ENCODE data around the gene MYRF. TPM values are rescaled to one million over a fixed set of nuclear protein-coding genes. Genes with fewer than 3 reads are reported as not detected.

MYRF gene
- total and polyA plus RNA-seq, 4 donors, result 11.9 to 41.2 (median 25.2) TPM

GRCh38 chr11:61714316-61714715, 38.1 kb upstream of the MYRF start:
- Histone ChIP-seq H3K27ac (ENCODE audit: low read depth in 1 of 2, low read length in 1 of 2) (no peak overlapping the region), H3K36me3 (ENCODE audit: control insufficient read depth in 4 of 4, insufficient read depth in 4 of 4, low read length in 4 of 4) (no peaks in the 10 kb centered on the region), H3K9ac (ENCODE audit: insufficient read depth in 1 of 2, low read length in 2 of 2) (no peak overlapping the region), H3K4me1 (ENCODE audit: control insufficient read depth in 5 of 5, insufficient read depth in 5 of 5, low read length in 5 of 5) (peaks cover 0 to 13% (median 8%) of the 10 kb centered on the region in 5 donors), H3K4me3 (no peak overlapping the region), H3K27me3 (ENCODE audit: control insufficient read depth in 3 of 3, insufficient read depth in 3 of 3, low read length in 2 of 3) (no peaks in the 10 kb centered on the region), H3K9me3 (ENCODE audit: control insufficient read depth in 4 of 4, insufficient read depth in 3 of 4, low read length in 3 of 4) (no peaks in the 10 kb centered on the region)
- TF ChIP-seq CTCF (IDR thresholded peaks at IDR 0.05; ENCODE audit: control extremely low read depth, extremely low read depth), result no peak
- no peak for DNase-seq
- WGBS, 2 donors, result 66 to 80% methylated on average over 6 of the region's 6 CpGs
- no peak for ATAC-seq (ENCODE audit: insufficient read depth, low FRiP score)

DNA sequence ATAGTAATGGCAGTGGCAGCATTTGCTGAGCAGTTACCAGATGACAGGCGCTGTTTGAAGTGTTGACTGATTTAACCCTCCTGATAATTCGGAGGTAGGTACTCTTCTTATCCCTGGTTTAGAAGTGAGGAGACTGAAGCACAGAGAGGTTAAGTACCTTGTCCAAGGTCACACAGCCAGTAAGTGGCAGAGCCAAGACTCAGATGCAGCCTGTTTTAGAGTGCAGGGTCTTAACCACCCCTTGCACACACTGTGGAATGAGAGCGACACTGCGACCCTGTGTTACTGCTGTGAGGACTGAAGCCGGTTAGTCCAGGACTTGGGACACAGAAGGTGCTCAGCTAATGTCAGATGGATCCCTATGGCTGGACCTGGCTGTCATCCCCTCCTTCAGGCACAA, 37.5 kb upstream of the MYRF start:
- Histone ChIP-seq H3K36me3 (ENCODE audit: control insufficient read depth in 4 of 4, insufficient read depth in 4 of 4, low read length in 4 of 4) (no peaks in the 10 kb centered on the region), H3K4me1 (ENCODE audit: control insufficient read depth in 5 of 5, insufficient read depth in 5 of 5, low read length in 5 of 5) (peaks cover 0 to 17% (median 8%) of the 10 kb centered on the region in 5 donors), H3K9ac (ENCODE audit: insufficient read depth in 1 of 2, low read length in 2 of 2) (no peak overlapping the region), H3K27me3 (ENCODE audit: control insufficient read depth in 3 of 3, insufficient read depth in 3 of 3, low read length in 2 of 3) (no peaks in the 10 kb centered on the region), H3K4me3 (no peak overlapping the region), H3K27ac (ENCODE audit: low read depth in 1 of 2, low read length in 1 of 2) (no peak overlapping the region), H3K9me3 (ENCODE audit: control insufficient read depth in 4 of 4, insufficient read depth in 3 of 4, low read length in 3 of 4) (no peaks in the 10 kb centered on the region)
- ATAC-seq (ENCODE audit: insufficient read depth, low FRiP score) (no peak), DNase-seq (no peak)
- 92 to 99% methylated on average over 5 of the region's 5 CpGs for WGBS, 2 donors
- TF ChIP-seq CTCF (IDR thresholded peaks at IDR 0.05; ENCODE audit: control extremely low read depth, extremely low read depth), result no peak

- Histone ChIP-seq H3K4me1 (ENCODE audit: control insufficient read depth in 5 of 5, insufficient read depth in 5 of 5, low read length in 5 of 5) (peaks cover 0 to 17% (median 8%) of the 10 kb centered on the region in 5 donors), H3K27ac (ENCODE audit: low read depth in 1 of 2, low read length in 1 of 2) (no peak overlapping the region), H3K4me3 (no peak overlapping the region), H3K9ac (ENCODE audit: insufficient read depth in 1 of 2, low read length in 2 of 2) (no peak overlapping the region), H3K36me3 (ENCODE audit: control insufficient read depth in 4 of 4, insufficient read depth in 4 of 4, low read length in 4 of 4) (no peaks in the 10 kb centered on the region), H3K27me3 (ENCODE audit: control insufficient read depth in 3 of 3, insufficient read depth in 3 of 3, low read length in 2 of 3) (no peaks in the 10 kb centered on the region), H3K9me3 (ENCODE audit: control insufficient read depth in 4 of 4, insufficient read depth in 3 of 4, low read length in 3 of 4) (no peaks in the 10 kb centered on the region)
- ATAC-seq (ENCODE audit: insufficient read depth, low FRiP score) (no peak), DNase-seq (no peak)
- 72 to 75% methylated on average over 4 of the region's 4 CpGs for WGBS, 2 donors
- no peak for TF ChIP-seq CTCF (IDR thresholded peaks at IDR 0.05; ENCODE audit: control extremely low read depth, extremely low read depth)
These were observed 36.6 kb upstream of the MYRF start for GRCh38 chr11:61715867-61716266.
